HEK293 (cell line): Measurements from ENCODE around the gene DCLK1.

Source experiments
- CTCF ChIA-PET: fragments of 350-600 bp; formaldehyde crosslinking; extraction: SDS; loops from one replicate; lab custom pipeline; 2021; ENCODE audit warnings: antibody characterized with exemption; lab: Yijun Ruan, JAX
- POLR2A ChIA-PET: fragments of 300-600 bp; formaldehyde crosslinking; extraction: SDS; loops from one replicate; lab custom pipeline; 2020; ENCODE audit warnings: antibody characterized with exemption, inconsistent platforms; lab: Yijun Ruan, JAX
- H3K27ac ChIP-seq: fragments of 200-500 bp; sonication (Bioruptor generic); 2 replicates; pipeline ENCODE4 v1.5.1; 2014; ENCODE audit warnings: low read depth, low read length, control low read depth, inconsistent platforms; ENCODE audit errors: extremely low read depth
- H3K36me3 ChIP-seq, 2 experiments: fragments of 200-500 bp in 1 of 2; sonication (Bioruptor generic) in 1 of 2; 1 replicate in 1 of 2; 2 replicates in 1 of 2; pipeline ENCODE4 v1.5.1; 2014 to 2017; ENCODE audit warnings: inconsistent platforms in 2 of 2, low read length in 2 of 2; ENCODE audit not compliant: control insufficient read depth in 2 of 2, insufficient read depth in 1 of 2
- H3K4me1 ChIP-seq: fragments of 200-500 bp; sonication (Bioruptor generic); 2 replicates; pipeline ENCODE4 v1.5.1; 2014; ENCODE audit warnings: mild to moderate bottlenecking, low read length, inconsistent platforms; ENCODE audit not compliant: control insufficient read depth, insufficient read depth
- H3K4me3 ChIP-seq: 2 replicates; pipeline ENCODE4 v1.5.1; 2011; ENCODE audit warnings: low read depth, mild to moderate bottlenecking, control low read depth, low read length, moderate library complexity
- H3K9me3 ChIP-seq: fragments of 200-500 bp; sonication (Bioruptor generic); 2 replicates; pipeline ENCODE4 v1.5.1; 2014; ENCODE audit warnings: low read depth, low read length, inconsistent platforms; ENCODE audit not compliant: control insufficient read depth, insufficient read depth
- BCL11B ChIP-seq: fragments of 450-650 bp; formaldehyde crosslinking; IDR thresholded peaks from 2 replicates; pipeline ENCODE4 v1.5.1; 2016; ENCODE audit warnings: low read depth, missing biosample characterization, missing genetic modification characterization
- FEZF1 ChIP-seq: fragments of 450-650 bp; formaldehyde crosslinking; IDR thresholded peaks from 2 replicates; pipeline ENCODE4 v1.5.1; 2016; ENCODE audit warnings: missing biosample characterization, missing genetic modification characterization
- MEIS1 ChIP-seq: sonication (generic); formaldehyde crosslinking; IDR thresholded peaks from 2 replicates; pipeline ENCODE4 v1.8.1; 2022; ENCODE audit warnings: missing genetic modification reagents, mild to moderate bottlenecking, borderline replicate concordance
- RBAK ChIP-seq: fragments of 450-650 bp; formaldehyde crosslinking; IDR thresholded peaks from 2 replicates; pipeline ENCODE4 v1.5.1; 2016; ENCODE audit warnings: missing biosample characterization, missing genetic modification characterization
- SP2 ChIP-seq: fragments of 450-650 bp; formaldehyde crosslinking; IDR thresholded peaks from 2 replicates; pipeline ENCODE4 v1.5.1; 2016; ENCODE audit warnings: missing biosample characterization, missing genetic modification characterization
- YY2 ChIP-seq: fragments of 450-650 bp; formaldehyde crosslinking; IDR thresholded peaks from 2 replicates; pipeline ENCODE4 v1.5.1; 2016; ENCODE audit warnings: missing biosample characterization, missing genetic modification characterization
- ZNF140 ChIP-seq: fragments of 450-650 bp; formaldehyde crosslinking; IDR thresholded peaks from 2 replicates; pipeline ENCODE4 v1.5.1; 2016; ENCODE audit warnings: missing biosample characterization, missing genetic modification characterization
- ZNF2 ChIP-seq: fragments of 450-650 bp; formaldehyde crosslinking; IDR thresholded peaks from 2 replicates; pipeline ENCODE4 v1.5.1; 2016; ENCODE audit warnings: missing biosample characterization, missing genetic modification characterization
- ZNF214 ChIP-seq: fragments of 450-650 bp; formaldehyde crosslinking; IDR thresholded peaks from 2 replicates; pipeline ENCODE4 v1.5.1; 2017; ENCODE audit warnings: missing biosample characterization, mild to moderate bottlenecking, missing genetic modification characterization, borderline replicate concordance
- ZNF223 ChIP-seq: fragments of 450-650 bp; formaldehyde crosslinking; IDR thresholded peaks from 2 replicates; pipeline ENCODE4 v1.5.1; 2016; ENCODE audit warnings: missing biosample characterization, missing genetic modification characterization
- ZNF248 ChIP-seq: fragments of 450-650 bp; formaldehyde crosslinking; IDR thresholded peaks from 2 replicates; pipeline ENCODE4 v1.5.1; 2017; ENCODE audit warnings: missing biosample characterization, missing genetic modification characterization
- ZNF266 ChIP-seq: fragments of 450-650 bp; formaldehyde crosslinking; IDR thresholded peaks from 2 replicates; pipeline ENCODE4 v1.5.1; 2016; ENCODE audit warnings: missing biosample characterization, missing genetic modification characterization, low read depth
- ZNF274 ChIP-seq, 2 experiments: fragments of 200-500 bp in 1 of 2; fragments of 450-650 bp in 1 of 2; sonication (Bioruptor generic) in 1 of 2; formaldehyde crosslinking in 1 of 2; IDR thresholded peaks; 2 replicates each; pipeline versions ENCODE4 v1.5.1 to v1.6.1; 2014 to 2016; ENCODE audit warnings: borderline replicate concordance in 1 of 2, inconsistent platforms in 1 of 2, low read length in 1 of 2, missing biosample characterization in 1 of 2, missing genetic modification characterization in 1 of 2
- ZNF311 ChIP-seq: fragments of 450-650 bp; formaldehyde crosslinking; IDR thresholded peaks from 2 replicates; pipeline ENCODE4 v1.5.1; 2017; ENCODE audit warnings: missing biosample characterization, missing genetic modification characterization, borderline replicate concordance
- ZNF37A ChIP-seq: fragments of 450-650 bp; IDR thresholded peaks from 2 replicates; pipeline ENCODE4 v1.5.1; 2018; ENCODE audit warnings: missing biosample characterization, missing genetic modification characterization
- ZNF423 ChIP-seq: fragments of 450-650 bp; formaldehyde crosslinking; IDR thresholded peaks from 2 replicates; pipeline ENCODE4 v1.5.1; 2016; ENCODE audit warnings: missing biosample characterization, missing genetic modification characterization
- ZNF76 ChIP-seq: fragments of 450-650 bp; formaldehyde crosslinking; IDR thresholded peaks from 2 replicates; pipeline ENCODE4; 2016; ENCODE audit warnings: low read depth, missing biosample characterization, missing genetic modification characterization, borderline replicate concordance
- ZNF791 ChIP-seq: fragments of 450-650 bp; formaldehyde crosslinking; IDR thresholded peaks from 2 replicates; pipeline ENCODE4 v1.5.1; 2016; ENCODE audit warnings: missing biosample characterization, missing genetic modification characterization
- TF ChIP-seq, protein P1 (sequence below): fragments of 450-650 bp; formaldehyde crosslinking; IDR thresholded peaks from 2 replicates; pipeline ENCODE4 v1.5.1; 2017; ENCODE audit warnings: missing biosample characterization, missing genetic modification characterization
- TF ChIP-seq, protein P2 (sequence below): fragments of 450-650 bp; formaldehyde crosslinking; IDR thresholded peaks from 2 replicates; pipeline ENCODE4; 2016; ENCODE audit warnings: missing biosample characterization, missing genetic modification characterization
- TF ChIP-seq, protein P3 (sequence below): fragments of 450-650 bp; formaldehyde crosslinking; IDR thresholded peaks from 2 replicates; pipeline ENCODE4 v1.5.1; 2017; ENCODE audit warnings: missing biosample characterization, missing genetic modification characterization
- TF ChIP-seq, protein P4 (sequence below): fragments of 450-650 bp; formaldehyde crosslinking; IDR thresholded peaks from 2 replicates; pipeline ENCODE4 v1.5.1; 2016; ENCODE audit warnings: missing biosample characterization, missing genetic modification characterization
- TF ChIP-seq, protein P5 (sequence below): fragments of 450-650 bp; formaldehyde crosslinking; IDR thresholded peaks from 2 replicates; pipeline ENCODE4 v1.5.1; 2016; ENCODE audit warnings: missing biosample characterization, missing genetic modification characterization

Gene DCLK1

DNA sequence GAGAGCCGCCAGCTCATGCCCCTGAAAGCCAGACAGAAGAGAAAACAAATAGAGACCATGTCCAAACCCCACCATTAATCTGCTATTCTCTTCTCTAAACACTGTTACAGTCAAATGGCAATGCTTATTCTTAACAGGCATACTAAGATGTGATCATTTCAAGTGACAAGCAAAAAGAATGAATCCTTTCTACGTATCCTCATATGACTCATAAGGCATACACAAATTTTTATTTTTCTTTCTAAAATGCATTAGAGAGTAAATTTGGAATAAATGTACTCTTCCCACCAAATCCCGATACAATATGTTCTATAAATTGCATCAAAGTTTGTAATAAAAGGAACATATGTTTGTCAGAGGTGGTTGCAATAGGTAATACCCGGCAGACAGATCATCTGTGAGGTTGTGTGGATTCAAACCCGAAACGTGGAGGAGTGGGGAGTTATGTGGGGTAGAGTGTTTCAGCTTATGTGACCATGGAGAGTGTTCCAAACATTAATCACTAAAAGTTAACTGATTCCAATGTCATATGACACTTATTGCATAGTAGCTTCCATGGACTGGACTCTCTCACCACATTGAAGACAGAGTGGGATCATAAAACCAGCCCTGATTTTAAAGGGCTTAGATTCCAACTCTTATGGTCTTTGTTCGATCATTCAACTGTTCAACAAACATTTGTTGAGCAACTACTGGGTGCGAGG, 213.1 kb downstream of the DCLK1 start:
- no peak for TF ChIP-seq ZNF37A (tag by site-specific recombination)
- TF ChIP-seq, protein P1, sequence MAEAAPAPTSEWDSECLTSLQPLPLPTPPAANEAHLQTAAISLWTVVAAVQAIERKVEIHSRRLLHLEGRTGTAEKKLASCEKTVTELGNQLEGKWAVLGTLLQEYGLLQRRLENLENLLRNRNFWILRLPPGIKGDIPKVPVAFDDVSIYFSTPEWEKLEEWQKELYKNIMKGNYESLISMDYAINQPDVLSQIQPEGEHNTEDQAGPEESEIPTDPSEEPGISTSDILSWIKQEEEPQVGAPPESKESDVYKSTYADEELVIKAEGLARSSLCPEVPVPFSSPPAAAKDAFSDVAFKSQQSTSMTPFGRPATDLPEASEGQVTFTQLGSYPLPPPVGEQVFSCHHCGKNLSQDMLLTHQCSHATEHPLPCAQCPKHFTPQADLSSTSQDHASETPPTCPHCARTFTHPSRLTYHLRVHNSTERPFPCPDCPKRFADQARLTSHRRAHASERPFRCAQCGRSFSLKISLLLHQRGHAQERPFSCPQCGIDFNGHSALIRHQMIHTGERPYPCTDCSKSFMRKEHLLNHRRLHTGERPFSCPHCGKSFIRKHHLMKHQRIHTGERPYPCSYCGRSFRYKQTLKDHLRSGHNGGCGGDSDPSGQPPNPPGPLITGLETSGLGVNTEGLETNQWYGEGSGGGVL (tag by site-specific recombination) = no peak
- no peak for TF ChIP-seq ZNF423 (tag by site-specific recombination)
- TF ChIP-seq ZNF223 (tag by site-specific recombination) = no peak
- no peak for TF ChIP-seq ZNF274 (IDR thresholded peaks at IDR 0.05; ENCODE audit: low read length)
- no peak for TF ChIP-seq ZNF274 (tag by site-specific recombination; IDR thresholded peaks at IDR 0.05; ENCODE audit: borderline replicate concordance)
- no peak for TF ChIP-seq ZNF311
- TF ChIP-seq, protein P2, sequence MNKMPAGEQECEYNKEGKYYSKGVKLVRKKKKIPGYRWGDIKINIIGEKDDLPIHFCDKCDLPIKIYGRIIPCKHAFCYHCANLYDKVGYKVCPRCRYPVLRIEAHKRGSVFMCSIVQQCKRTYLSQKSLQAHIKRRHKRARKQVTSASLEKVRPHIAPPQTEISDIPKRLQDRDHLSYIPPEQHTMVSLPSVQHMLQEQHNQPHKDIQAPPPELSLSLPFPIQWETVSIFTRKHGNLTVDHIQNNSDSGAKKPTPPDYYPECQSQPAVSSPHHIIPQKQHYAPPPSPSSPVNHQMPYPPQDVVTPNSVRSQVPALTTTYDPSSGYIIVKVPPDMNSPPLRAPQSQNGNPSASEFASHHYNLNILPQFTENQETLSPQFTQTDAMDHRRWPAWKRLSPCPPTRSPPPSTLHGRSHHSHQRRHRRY (tag by site-specific recombination) = no peak
- no peak for TF ChIP-seq FEZF1 (tag by site-specific recombination)
- TF ChIP-seq ZNF248 = no peak
- TF ChIP-seq ZNF266 = no peak
- TF ChIP-seq ZNF214 (tag by site-specific recombination) = no peak
- TF ChIP-seq ZNF2 (tag by site-specific recombination) = no peak
- TF ChIP-seq, protein P3, sequence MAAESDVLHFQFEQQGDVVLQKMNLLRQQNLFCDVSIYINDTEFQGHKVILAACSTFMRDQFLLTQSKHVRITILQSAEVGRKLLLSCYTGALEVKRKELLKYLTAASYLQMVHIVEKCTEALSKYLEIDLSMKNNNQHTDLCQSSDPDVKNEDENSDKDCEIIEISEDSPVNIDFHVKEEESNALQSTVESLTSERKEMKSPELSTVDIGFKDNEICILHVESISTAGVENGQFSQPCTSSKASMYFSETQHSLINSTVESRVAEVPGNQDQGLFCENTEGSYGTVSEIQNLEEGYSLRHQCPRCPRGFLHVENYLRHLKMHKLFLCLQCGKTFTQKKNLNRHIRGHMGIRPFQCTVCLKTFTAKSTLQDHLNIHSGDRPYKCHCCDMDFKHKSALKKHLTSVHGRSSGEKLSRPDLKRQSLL (tag by site-specific recombination) = no peak
- no peak for TF ChIP-seq RBAK (tag by site-specific recombination)
- no peak for TF ChIP-seq ZNF76
- TF ChIP-seq ZNF791 (tag by site-specific recombination) = no peak
- Histone ChIP-seq H3K9me3 (no peaks in the 10 kb centered on the region), H3K4me3 (no peak overlapping the region), H3K36me3 (no peaks in the 10 kb centered on the region), H3K4me1 (no peaks in the 10 kb centered on the region), H3K27ac (no peak overlapping the region)
- POLR2A ChIA-PET = interaction anchor here (0.6 kb wide), 1 partner anchor 76 kb away, joined by 4 read pairs; no protein-coding TSS in a partner anchor
- CTCF ChIA-PET = no interaction called here

DNA sequence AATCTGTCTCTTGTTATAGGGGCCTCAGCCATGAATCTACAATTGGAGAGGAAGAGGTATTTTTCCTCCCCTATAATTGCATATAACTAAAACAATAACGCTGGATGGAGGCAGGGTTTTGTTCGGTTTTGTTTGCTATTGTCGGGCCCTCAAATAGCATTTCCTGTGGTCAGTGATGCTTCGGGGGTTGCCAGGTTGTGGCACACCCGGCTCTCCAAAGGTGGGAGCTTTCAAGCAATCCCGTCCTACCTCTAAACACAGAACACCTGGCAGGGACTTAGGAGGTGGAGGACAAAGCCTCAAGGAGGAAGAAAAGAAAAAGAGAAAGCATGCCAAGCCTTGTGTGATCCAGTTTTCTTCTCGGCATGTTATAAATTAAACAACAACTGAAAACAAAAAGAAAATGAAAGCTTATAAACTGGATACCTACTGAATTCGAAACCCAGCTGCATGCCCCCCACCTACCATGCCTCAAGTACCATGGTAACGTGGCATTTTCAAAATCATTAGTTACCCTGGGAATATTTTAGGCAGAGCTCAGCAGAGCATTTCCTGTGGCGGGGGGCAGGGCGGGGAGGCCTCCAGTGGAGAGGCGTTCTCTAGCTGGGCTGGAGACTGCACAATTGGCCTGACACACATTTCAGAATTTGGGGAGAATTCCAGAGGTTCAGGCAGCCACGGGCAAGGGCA, 213.8 kb downstream of the DCLK1 start:
- no peaks in the 10 kb centered on the region for H3K36me3 ChIP-seq
- TF ChIP-seq SP2 (tag by site-specific recombination) = no peak
- TF ChIP-seq, protein P4, sequence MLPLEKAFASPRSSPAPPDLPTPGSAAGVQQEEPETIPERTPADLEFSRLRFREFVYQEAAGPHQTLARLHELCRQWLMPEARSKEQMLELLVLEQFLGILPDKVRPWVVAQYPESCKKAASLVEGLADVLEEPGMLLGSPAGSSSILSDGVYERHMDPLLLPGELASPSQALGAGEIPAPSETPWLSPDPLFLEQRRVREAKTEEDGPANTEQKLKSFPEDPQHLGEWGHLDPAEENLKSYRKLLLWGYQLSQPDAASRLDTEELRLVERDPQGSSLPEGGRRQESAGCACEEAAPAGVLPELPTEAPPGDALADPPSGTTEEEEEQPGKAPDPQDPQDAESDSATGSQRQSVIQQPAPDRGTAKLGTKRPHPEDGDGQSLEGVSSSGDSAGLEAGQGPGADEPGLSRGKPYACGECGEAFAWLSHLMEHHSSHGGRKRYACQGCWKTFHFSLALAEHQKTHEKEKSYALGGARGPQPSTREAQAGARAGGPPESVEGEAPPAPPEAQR = no peak
- TF ChIP-seq BCL11B (tag by site-specific recombination) = no peak
- TF ChIP-seq, protein P5, sequence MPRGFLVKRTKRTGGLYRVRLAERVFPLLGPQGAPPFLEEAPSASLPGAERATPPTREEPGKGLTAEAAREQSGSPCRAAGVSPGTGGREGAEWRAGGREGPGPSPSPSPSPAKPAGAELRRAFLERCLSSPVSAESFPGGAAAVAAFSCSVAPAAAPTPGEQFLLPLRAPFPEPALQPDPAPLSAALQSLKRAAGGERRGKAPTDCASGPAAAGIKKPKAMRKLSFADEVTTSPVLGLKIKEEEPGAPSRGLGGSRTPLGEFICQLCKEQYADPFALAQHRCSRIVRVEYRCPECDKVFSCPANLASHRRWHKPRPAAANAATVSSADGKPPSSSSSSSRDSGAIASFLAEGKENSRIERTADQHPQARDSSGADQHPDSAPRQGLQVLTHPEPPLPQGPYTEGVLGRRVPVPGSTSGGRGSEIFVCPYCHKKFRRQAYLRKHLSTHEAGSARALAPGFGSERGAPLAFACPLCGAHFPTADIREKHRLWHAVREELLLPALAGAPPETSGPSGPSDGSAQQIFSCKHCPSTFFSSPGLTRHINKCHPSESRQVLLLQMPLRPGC (tag by site-specific recombination) = no peak
- TF ChIP-seq ZNF140 = no peak
- no peak for TF ChIP-seq MEIS1 (CRISPR knock-in tag)
- TF ChIP-seq YY2 = no peak
- TF ChIP-seq, all 188 proteins: peak for 0
- Histone ChIP-seq H3K4me1 (no peaks in the 10 kb centered on the region), H3K9me3 (no peaks in the 10 kb centered on the region), H3K27ac (no peak overlapping the region), H3K4me3 (no peak overlapping the region)
- CTCF ChIA-PET = no interaction called here
- POLR2A ChIA-PET = interaction anchor here (0.6 to 0.9 kb wide), 2 partner anchors 46 to 75 kb away, joined by 3 to 4 read pairs; no protein-coding TSS in a partner anchor
